ENCODE results near the gene MAGEF1. TPM values are rescaled to one million over a fixed set of nuclear protein-coding genes. Genes with fewer than 3 reads are reported as not detected.

Gene MAGEF1
- total and polyA plus RNA-seq, 10 of the 15 experiments (the other 5 are each of a cell fraction or from before 2014, with no cell fraction given), result 2.3 to 62.2 (median 27.1) TPM

DNA sequence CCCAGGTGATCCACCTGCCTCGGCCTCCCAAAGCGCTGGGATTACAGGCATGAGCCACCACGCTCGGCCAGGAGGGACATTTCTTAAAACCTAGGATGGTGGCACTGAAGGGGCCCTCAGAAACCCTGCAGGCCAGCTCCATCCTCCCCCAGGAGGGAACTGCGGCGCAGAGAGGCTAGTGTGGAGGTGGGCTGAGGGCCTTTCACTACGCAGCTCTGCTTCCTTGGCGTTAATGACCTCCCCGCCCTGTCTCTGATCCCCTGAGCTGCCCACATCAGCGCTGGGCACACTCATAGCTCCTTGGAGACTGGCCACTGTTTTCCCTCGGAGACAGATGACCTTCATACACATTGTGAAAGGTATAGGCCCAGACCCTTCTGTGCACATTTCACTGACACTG lies 46.2 kb upstream of the MAGEF1 start:
- H3K4me1 ChIP-seq (ENCODE audit: control insufficient read depth, insufficient read depth, low read length), result peaks cover 4% of the 10 kb centered on the region; the same call in 1 of the 2 replicates
- H3K9ac ChIP-seq (ENCODE audit: control insufficient read depth, insufficient read depth, low read length), result no peak overlapping the region
- no peaks in the 10 kb centered on the region for H3K79me2 ChIP-seq (ENCODE audit: control insufficient read depth, insufficient read depth, low read length)
- no TSS peak for BruUV-seq (replicated peaks)
- intact Hi-C loops (cut with micrococcal nuclease; ENCODE audit: unreplicated experiment) (no loop called here), in situ Hi-C loops (cut with MboI) (no loop called here)
- no peak overlapping the region for H3K4me2 ChIP-seq (ENCODE audit: control insufficient read depth, insufficient read depth)
- ChIA-PET CTCF (interaction anchor here (0.7 to 1.3 kb wide), 2 partner anchors 20 to 97 kb away, joined by 3 read pairs; no protein-coding TSS in a partner anchor), SMC1A (ENCODE audit: uncharacterized antibody, unreplicated experiment) (no interaction called here), RAD21 (ENCODE audit: unreplicated experiment) (no interaction called here), POLR2A (no interaction called here)
- H3K27me3 ChIP-seq (replicated peaks in 1 of 2; ENCODE audit: control insufficient read depth in 2 of 2, insufficient read depth in 2 of 2, low read length in 1 of 2), result no peaks in the 10 kb centered on the region
- DNase-seq (ENCODE audit: low read depth, low spot score) (no peak), FAIRE-seq (no peak), ATAC-seq (no peak)
- no peaks in the 10 kb centered on the region for H3K36me3 ChIP-seq (ENCODE audit: control insufficient read depth in 2 of 2, insufficient read depth in 2 of 2, low read length in 1 of 2)
- 76% methylated on average over 11 of the region's 11 CpGs for WGBS (ENCODE audit: insufficient coverage, insufficient replicate concordance, low lambda C conversion rate, missing lambda C conversion rate)
- H2AFZ ChIP-seq (ENCODE audit: control insufficient read depth, low read depth, low read length), result no peak overlapping the region
- H4K20me1 ChIP-seq (ENCODE audit: control insufficient read depth, insufficient read depth), result no peaks in the 10 kb centered on the region
- no peaks in the 10 kb centered on the region for H3K9me3 ChIP-seq (replicated peaks; ENCODE audit: control insufficient read depth, insufficient read depth, low read length)
- no peak overlapping the region for H3K4me3 ChIP-seq
- TF ChIP-seq, protein P1, sequence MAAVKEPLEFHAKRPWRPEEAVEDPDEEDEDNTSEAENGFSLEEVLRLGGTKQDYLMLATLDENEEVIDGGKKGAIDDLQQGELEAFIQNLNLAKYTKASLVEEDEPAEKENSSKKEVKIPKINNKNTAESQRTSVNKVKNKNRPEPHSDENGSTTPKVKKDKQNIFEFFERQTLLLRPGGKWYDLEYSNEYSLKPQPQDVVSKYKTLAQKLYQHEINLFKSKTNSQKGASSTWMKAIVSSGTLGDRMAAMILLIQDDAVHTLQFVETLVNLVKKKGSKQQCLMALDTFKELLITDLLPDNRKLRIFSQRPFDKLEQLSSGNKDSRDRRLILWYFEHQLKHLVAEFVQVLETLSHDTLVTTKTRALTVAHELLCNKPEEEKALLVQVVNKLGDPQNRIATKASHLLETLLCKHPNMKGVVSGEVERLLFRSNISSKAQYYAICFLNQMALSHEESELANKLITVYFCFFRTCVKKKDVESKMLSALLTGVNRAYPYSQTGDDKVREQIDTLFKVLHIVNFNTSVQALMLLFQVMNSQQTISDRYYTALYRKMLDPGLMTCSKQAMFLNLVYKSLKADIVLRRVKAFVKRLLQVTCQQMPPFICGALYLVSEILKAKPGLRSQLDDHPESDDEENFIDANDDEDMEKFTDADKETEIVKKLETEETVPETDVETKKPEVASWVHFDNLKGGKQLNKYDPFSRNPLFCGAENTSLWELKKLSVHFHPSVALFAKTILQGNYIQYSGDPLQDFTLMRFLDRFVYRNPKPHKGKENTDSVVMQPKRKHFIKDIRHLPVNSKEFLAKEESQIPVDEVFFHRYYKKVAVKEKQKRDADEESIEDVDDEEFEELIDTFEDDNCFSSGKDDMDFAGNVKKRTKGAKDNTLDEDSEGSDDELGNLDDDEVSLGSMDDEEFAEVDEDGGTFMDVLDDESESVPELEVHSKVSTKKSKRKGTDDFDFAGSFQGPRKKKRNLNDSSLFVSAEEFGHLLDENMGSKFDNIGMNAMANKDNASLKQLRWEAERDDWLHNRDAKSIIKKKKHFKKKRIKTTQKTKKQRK (IDR thresholded peaks at IDR 0.05; ENCODE audit: low read depth, low read length), result no peak
- TF ChIP-seq HDGF (IDR thresholded peaks at IDR 0.05), result no peak
- TF ChIP-seq NFXL1 (IDR thresholded peaks at IDR 0.05; ENCODE audit: borderline replicate concordance), result no peak
- no peak overlapping the region for H3K27ac ChIP-seq (ENCODE audit: control insufficient read depth, insufficient read depth)

Measured in GM12878 (cell line).